H1 (cell line): ENCODE measurements around the gene ITPK1. TPM values are rescaled to one million over a fixed set of nuclear protein-coding genes. Genes with fewer than 3 reads are reported as not detected.

Experiments used
- CTCF ChIA-PET: fragments of 300-600 bp; sonication (Branson Sonifier 250); formaldehyde crosslinking; loops from one replicate; lab custom pipeline; 2021; ENCODE audit not compliant: partially characterized antibody; lab: Charles Lee
- POLR2A ChIA-PET: fragments of 300-600 bp; sonication (Branson Sonifier 250); formaldehyde crosslinking; loops from one replicate; lab custom pipeline; 2021; ENCODE audit warnings: inconsistent platforms; ENCODE audit not compliant: partially characterized antibody; lab: Charles Lee
- DNase-seq, 2 experiments: peaks; one replicate each; pipeline versions ENCODE4 v3.0.0 to v3.0.0-alpha.2; 2010 to 2022; ENCODE audit warnings: low spot score in 2 of 2, low read depth in 1 of 2, mixed read lengths in 1 of 2
- FAIRE-seq: peaks from 2 replicates; lab custom pipeline; 2011; peaks lifted over from hg19 to GRCh38; lab: Jason Lieb, UNC
- H2AFZ ChIP-seq: 2 replicates; pipeline ENCODE4 v1.8.1; 2012; ENCODE audit warnings: low read length, inconsistent platforms
- H2AK5ac ChIP-seq: 2 replicates; pipeline ENCODE4 v1.6.1; 2013; ENCODE audit warnings: low read depth, low read length
- H2BK120ac ChIP-seq: replicated peaks from 2 replicates; pipeline ENCODE3; 2013; ENCODE audit warnings: low read depth, low read length, inconsistent platforms
- H2BK12ac ChIP-seq: 2 replicates; pipeline ENCODE4 v1.6.1; 2013; ENCODE audit warnings: low read depth, low read length
- H2BK15ac ChIP-seq: 2 replicates; pipeline ENCODE4 v1.6.1; 2013; ENCODE audit warnings: low read length
- H2BK20ac ChIP-seq: 2 replicates; pipeline ENCODE4 v1.6.1; 2013; ENCODE audit warnings: low read length
- H2BK5ac ChIP-seq: 2 replicates; pipeline ENCODE4 v1.6.1; 2013; ENCODE audit warnings: low read depth, low read length
- H3K14ac ChIP-seq: 2 replicates; pipeline ENCODE4 v1.6.1; 2013; ENCODE audit warnings: inconsistent platforms; ENCODE audit not compliant: insufficient read length
- H3K18ac ChIP-seq: 2 replicates; pipeline ENCODE4 v1.6.1; 2013; ENCODE audit warnings: low read length; ENCODE audit errors: extremely low read depth
- H3K23ac ChIP-seq: 2 replicates; pipeline ENCODE4 v1.6.1; 2013; ENCODE audit warnings: inconsistent platforms; ENCODE audit not compliant: insufficient read length
- H3K23me2 ChIP-seq: 2 replicates; pipeline ENCODE4 v1.6.1; 2013; ENCODE audit warnings: low read depth, low read length
- H3K27ac ChIP-seq: 2 replicates; pipeline ENCODE4 v1.6.1; 2011; ENCODE audit warnings: low read depth, low read length, inconsistent platforms
- H3K27me3 ChIP-seq, 4 experiments: replicated peaks in 1 of 4; 1 replicate in 1 of 4; 2 replicates in 3 of 4; pipeline versions ENCODE4 v1.6.1 to v1.8.1; 2011 to 2013; ENCODE audit warnings: low read length in 3 of 4, mild to moderate bottlenecking in 3 of 4, inconsistent platforms in 2 of 4, mixed read lengths in 2 of 4, moderate library complexity in 1 of 4; ENCODE audit not compliant: control insufficient read depth in 3 of 4, insufficient read depth in 3 of 4; ENCODE audit errors: extremely low read depth in 1 of 4
- H3K36me3 ChIP-seq, 4 experiments: 2 replicates each; pipeline versions ENCODE4 v1.6.1 to v1.8.1; 2011 to 2013; ENCODE audit warnings: mild to moderate bottlenecking in 4 of 4, low read length in 3 of 4, moderate library complexity in 2 of 4, control low read depth in 1 of 4, inconsistent platforms in 1 of 4; ENCODE audit not compliant: insufficient read depth in 4 of 4, control insufficient read depth in 2 of 4
- H3K4ac ChIP-seq: replicated peaks from 2 replicates; pipeline ENCODE3; 2013; ENCODE audit warnings: low read length, low read depth, mixed read lengths, inconsistent platforms; ENCODE audit not compliant: insufficient read length
- H3K4me1 ChIP-seq, 4 experiments: replicated peaks in 1 of 4; 1 replicate in 1 of 4; 2 replicates in 3 of 4; pipeline versions ENCODE4 v1.6.1 to v1.8.1; 2011 to 2013; ENCODE audit warnings: low read length in 3 of 4, inconsistent platforms in 2 of 4, mixed read lengths in 1 of 4; ENCODE audit not compliant: insufficient read depth in 4 of 4, control insufficient read depth in 3 of 4
- H3K4me2 ChIP-seq, 2 experiments: 2 replicates each; pipeline versions ENCODE4 v1.6.1 to v1.8.1; 2011 to 2013; ENCODE audit warnings: low read depth in 2 of 2, low read length in 2 of 2, control low read depth in 1 of 2, inconsistent platforms in 1 of 2, mild to moderate bottlenecking in 1 of 2; ENCODE audit not compliant: insufficient read depth in 1 of 2
- H3K4me3 ChIP-seq, 4 experiments: fragments of 200-600, 300-600 bp in 1 of 4; sonication (generic), shearing (Covaris generic), sonication (Bioruptor Twin) in 1 of 4; 2 replicates each; pipeline versions ENCODE4 v1.5.1 to v1.8.1; 2011 to 2016; ENCODE audit warnings: low read length in 4 of 4, low read depth in 3 of 4, control low read depth in 2 of 4, inconsistent platforms in 2 of 4, mild to moderate bottlenecking in 2 of 4, mixed read lengths in 1 of 4, moderate library complexity in 1 of 4; ENCODE audit not compliant: insufficient read depth in 2 of 4; ENCODE audit errors: extremely low read depth in 1 of 4
- H3K56ac ChIP-seq: replicated peaks from 2 replicates; pipeline ENCODE3; 2013; ENCODE audit warnings: low read depth, mild to moderate bottlenecking, mixed read lengths, low read length, inconsistent platforms; ENCODE audit not compliant: insufficient read length
- H3K79me1 ChIP-seq: 2 replicates; pipeline ENCODE4 v1.6.1; 2013; ENCODE audit warnings: low read depth, low read length, control low read depth
- H3K79me2 ChIP-seq, 2 experiments: 2 replicates each; pipeline versions ENCODE4 v1.6.1 to v1.8.1; 2012 to 2013; ENCODE audit warnings: low read length in 2 of 2, mild to moderate bottlenecking in 2 of 2, inconsistent platforms in 1 of 2; ENCODE audit not compliant: insufficient read depth in 2 of 2, control insufficient read depth in 1 of 2
- H3K9ac ChIP-seq, 4 experiments: replicated peaks in 1 of 4; 1 replicate in 1 of 4; 2 replicates in 3 of 4; pipeline versions ENCODE4 v1.6.1 to v1.8.1; 2011 to 2013; ENCODE audit warnings: low read depth in 3 of 4, low read length in 3 of 4, control low read depth in 2 of 4, mild to moderate bottlenecking in 2 of 4, moderate library complexity in 2 of 4, inconsistent platforms in 1 of 4; ENCODE audit errors: extremely low read depth in 1 of 4
- H3K9me3 ChIP-seq, 2 experiments: 2 replicates each; pipeline versions ENCODE4 v1.6.1 to v1.8.1; 2012 to 2013; ENCODE audit warnings: mild to moderate bottlenecking in 2 of 2, moderate library complexity in 2 of 2, control low read depth in 1 of 2, inconsistent platforms in 1 of 2, low read depth in 1 of 2, low read length in 1 of 2, mixed read lengths in 1 of 2; ENCODE audit not compliant: insufficient read depth in 2 of 2
- H4K20me1 ChIP-seq, 2 experiments: replicated peaks in 1 of 2; 2 replicates each; pipeline versions ENCODE3 to v1.8.1; 2011 to 2013; ENCODE audit warnings: inconsistent platforms in 2 of 2, low read length in 2 of 2, mild to moderate bottlenecking in 1 of 2; ENCODE audit not compliant: insufficient read depth in 2 of 2, control insufficient read depth in 1 of 2
- H4K5ac ChIP-seq: 2 replicates; pipeline ENCODE4 v1.6.1; 2013; ENCODE audit warnings: low read length, low read depth, mixed read lengths, inconsistent platforms; ENCODE audit not compliant: insufficient read length
- H4K8ac ChIP-seq: 2 replicates; pipeline ENCODE4 v1.8.0; 2013; ENCODE audit warnings: mild to moderate bottlenecking, moderate library complexity, low read length, inconsistent platforms; ENCODE audit not compliant: insufficient read depth; ENCODE audit errors: extremely low read depth
- H4K91ac ChIP-seq: replicated peaks from 2 replicates; pipeline ENCODE3; 2013; ENCODE audit warnings: low read length, mixed read lengths, inconsistent platforms; ENCODE audit not compliant: insufficient read length
- CHD2 ChIP-seq: IDR thresholded peaks from 2 replicates; pipeline ENCODE4 v1.6.1; 2012; ENCODE audit warnings: low read length, improper control_type of control experiment
- RNF2 ChIP-seq: fragments of 200-900, 300-1000 bp; sonication (generic); IDR thresholded peaks from 2 replicates; pipeline ENCODE4 v1.7.1; 2016; ENCODE audit warnings: borderline replicate concordance, low read depth, mild to moderate bottlenecking, antibody characterized with exemption, low read length; ENCODE audit not compliant: poor library complexity, severe bottlenecking; ENCODE audit errors: missing control alignments
- WGBS, 2 experiments: shearing (Covaris generic) in 1 of 2; methylation state at CpG; one replicate each; pipeline versions ENCODE4 v1.1.6 to v1.1.7; 2013 to 2015; ENCODE audit warnings: low lambda C conversion rate in 2 of 2, mixed read lengths in 2 of 2, inconsistent platforms in 1 of 2, low coverage in 1 of 2, missing lambda C conversion rate in 1 of 2; ENCODE audit not compliant: insufficient replicate concordance in 2 of 2, insufficient coverage in 1 of 2, insufficient read length in 1 of 2; ENCODE audit errors: extremely low coverage in 1 of 2, missing lambda C conversion rate in 1 of 2; 5-methylcytosine and 5-hydroxymethylcytosine counted together
- polyA plus RNA-seq, 7 experiments: library from polyadenylated mRNA; depleted of rRNA in 3 of 7; stranded (reverse) in 5 of 7; unstranded in 2 of 7; fragments of >200 nt in 5 of 7; fragments of 200-250 nt in 2 of 7; gene quantifications; 1 replicate in 5 of 7; 2 replicates in 1 of 7; 4 replicates in 1 of 7; pipeline versions ENCODE4 v1.2.1 to v1.2.3, GENCODE V29; 2011 to 2013; ENCODE audit warnings: missing spikeins in 2 of 7, mixed read lengths in 2 of 7
- total RNA-seq: library from RNA; stranded (reverse); fragmentation: NEBNext Ultra II Directional; extraction: Animal tissue kit (Norgen Biotek cat#: 25700); gene quantifications from 2 replicates; pipeline ENCODE4 v1.2.1, GENCODE V29; 2021

Gene ITPK1
- total and polyA plus RNA-seq, 2 of the 8 experiments (the other 6 are each of a cell fraction or from before 2014, with no cell fraction given), result 108 to 143 TPM

GRCh38 chr14:93054006-93054405 lies 61.7 kb downstream of the ITPK1 start:
- Histone ChIP-seq H3K4me3 (no peak overlapping the region), H3K56ac (no peak overlapping the region), H2BK5ac (no peak overlapping the region), H2AFZ (no peak overlapping the region), H3K4me2 (no peak overlapping the region), H2AK5ac (peak overlapping the region; percentile 9; the same call in 1 of the 2 replicates), H3K79me1 (peaks cover 10% of the 10 kb centered on the region), H3K18ac (no peak overlapping the region), H3K9me3 (no peaks in the 10 kb centered on the region), H3K9ac (no peak overlapping the region), H2BK120ac (no peak overlapping the region), H3K79me2 (peaks cover 0 to 52% of the 10 kb centered on the region in 2 experiments; a peak in 2 of 4 replicates), H3K27me3 (no peaks in the 10 kb centered on the region), H3K23me2 (no peaks in the 10 kb centered on the region), H4K8ac (no peak overlapping the region), H3K4me1 (peaks cover 8 to 52% (median 34%) of the 10 kb centered on the region in 4 experiments), H2BK15ac (no peak overlapping the region), H3K4ac (no peak overlapping the region), H2BK12ac (no peak overlapping the region), H3K36me3 (no peaks in the 10 kb centered on the region), H4K20me1 (peaks cover 0 to 3% of the 10 kb centered on the region in 2 experiments), H3K27ac (no peak overlapping the region), H2BK20ac (no peak overlapping the region), H4K91ac (no peak overlapping the region), H4K5ac (peak overlapping the region; percentile 9), H3K23ac (no peak overlapping the region), H3K14ac (no peak overlapping the region)
- no peak for FAIRE-seq
- ChIA-PET CTCF (interaction anchor here (0.7 to 1.4 kb wide), 3 partner anchors 19 to 58 kb away, joined by 3 read pairs; no protein-coding TSS in a partner anchor), POLR2A (no interaction called here)
- 94% methylated on average over 6 of the region's 6 CpGs; no CpG with 5 or more reads in 1 of the 2 experiments for WGBS, 2 experiments
- TF ChIP-seq RNF2 (no peak), CHD2 (no peak)
- DNase-seq, result no peak
